Epithelial cell of proximal tubule (primary cell): Measurements from ENCODE around the gene CELA1. TPM values are rescaled to one million over a fixed set of nuclear protein-coding genes. Genes with fewer than 3 reads are reported as not detected.
"Not testable (repeated sequence)": the region's sequence is repeated elsewhere in the genome, so short reads cannot be mapped to it uniquely, and the experiment has no call there.

Experiments
- DNase-seq: peaks from one replicate; pipeline ENCODE4 v3.0.0-alpha.2; 2011; ENCODE audit warnings: low read depth
- H3K4me3 ChIP-seq: 2 replicates; pipeline ENCODE4 v1.5.1; 2011; ENCODE audit warnings: low read depth, mild to moderate bottlenecking, low read length
- total RNA-seq: library from RNA; depleted of rRNA; stranded (reverse); fragments of >200 nt; gene quantifications from 2 replicates; pipeline ENCODE4 v1.2.3, GENCODE V29; 2015
- TF ChIP-seq, protein P1 (sequence below): conservative IDR thresholded peaks from 2 replicates; pipeline ENCODE4 v1.5.1; 2012; ENCODE audit warnings: low read depth, mild to moderate bottlenecking, low read length

CELA1 gene
- total RNA-seq, 1 donor from 2014 or later = not detected

DNA sequence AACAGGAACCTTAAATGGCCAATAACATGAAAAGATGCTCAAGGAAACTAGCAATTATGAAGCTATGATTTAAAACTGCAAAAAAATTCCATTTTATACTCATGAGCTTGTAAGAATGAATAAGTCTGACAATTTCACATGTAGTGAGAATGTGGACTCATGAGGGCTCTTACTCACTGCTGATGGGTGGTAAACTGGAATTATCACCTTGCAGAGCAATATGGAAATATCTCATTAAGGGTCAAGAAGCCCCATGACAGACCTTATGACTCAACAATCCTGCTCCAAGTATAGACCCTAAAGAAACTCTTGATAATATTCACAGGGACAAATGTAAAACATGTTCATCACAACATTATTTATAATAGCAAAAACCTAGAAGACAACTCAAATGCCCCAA is 52.8 kb downstream of the CELA1 start:
- DNase-seq = no peak

DNA sequence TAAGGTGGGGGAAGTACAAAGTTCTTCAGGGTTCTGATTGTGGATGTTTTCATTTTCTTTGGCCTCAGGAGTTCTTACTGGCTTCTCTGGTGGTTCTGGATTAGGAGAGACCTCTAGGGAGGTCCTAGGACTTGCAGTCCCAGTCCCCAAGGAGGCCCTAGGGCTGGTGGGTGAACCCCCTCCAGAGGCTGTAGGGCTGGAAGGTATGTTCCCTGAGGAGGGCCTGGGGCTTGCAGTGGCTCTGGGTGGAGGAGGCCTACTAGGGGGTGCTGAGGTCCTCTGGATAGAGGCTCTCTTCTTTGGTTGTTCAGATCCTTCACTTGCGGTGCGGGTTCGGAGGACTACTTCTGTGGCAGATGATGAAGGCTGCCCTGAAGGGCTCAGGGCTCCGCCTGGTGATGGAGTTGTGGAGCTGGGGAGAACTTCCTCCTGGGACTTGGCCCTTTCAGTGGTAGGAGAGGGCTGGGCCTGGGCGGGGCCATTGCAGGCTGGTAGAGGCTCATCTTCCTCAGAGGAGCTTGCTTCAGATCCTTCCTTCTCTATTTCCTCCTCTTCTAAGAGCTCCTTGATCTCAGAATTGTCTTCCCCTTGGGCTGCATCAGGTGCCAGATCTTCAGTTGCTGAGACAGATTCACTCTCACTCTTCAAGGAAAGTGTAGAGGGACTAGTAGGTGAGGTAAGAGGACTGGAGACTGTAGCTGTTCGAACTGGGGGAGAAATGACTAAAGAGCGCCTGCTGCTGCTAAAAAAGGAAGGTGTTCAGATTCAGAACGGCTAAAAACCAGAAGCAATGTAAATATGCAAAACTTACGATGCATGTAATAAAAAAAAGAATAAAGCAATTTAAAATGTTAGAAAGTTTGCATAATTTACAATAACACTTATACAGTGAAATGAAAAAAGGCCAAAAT is 54.6 kb downstream of the CELA1 start:
- H3K4me3 ChIP-seq, DNase-seq: not testable (repeated sequence)

More for the DNA sequence above, 52.8 kb downstream of the CELA1 start:
- no peak overlapping the region for H3K4me3 ChIP-seq
- TF ChIP-seq, protein P1, sequence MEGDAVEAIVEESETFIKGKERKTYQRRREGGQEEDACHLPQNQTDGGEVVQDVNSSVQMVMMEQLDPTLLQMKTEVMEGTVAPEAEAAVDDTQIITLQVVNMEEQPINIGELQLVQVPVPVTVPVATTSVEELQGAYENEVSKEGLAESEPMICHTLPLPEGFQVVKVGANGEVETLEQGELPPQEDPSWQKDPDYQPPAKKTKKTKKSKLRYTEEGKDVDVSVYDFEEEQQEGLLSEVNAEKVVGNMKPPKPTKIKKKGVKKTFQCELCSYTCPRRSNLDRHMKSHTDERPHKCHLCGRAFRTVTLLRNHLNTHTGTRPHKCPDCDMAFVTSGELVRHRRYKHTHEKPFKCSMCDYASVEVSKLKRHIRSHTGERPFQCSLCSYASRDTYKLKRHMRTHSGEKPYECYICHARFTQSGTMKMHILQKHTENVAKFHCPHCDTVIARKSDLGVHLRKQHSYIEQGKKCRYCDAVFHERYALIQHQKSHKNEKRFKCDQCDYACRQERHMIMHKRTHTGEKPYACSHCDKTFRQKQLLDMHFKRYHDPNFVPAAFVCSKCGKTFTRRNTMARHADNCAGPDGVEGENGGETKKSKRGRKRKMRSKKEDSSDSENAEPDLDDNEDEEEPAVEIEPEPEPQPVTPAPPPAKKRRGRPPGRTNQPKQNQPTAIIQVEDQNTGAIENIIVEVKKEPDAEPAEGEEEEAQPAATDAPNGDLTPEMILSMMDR = no peak

DNA sequence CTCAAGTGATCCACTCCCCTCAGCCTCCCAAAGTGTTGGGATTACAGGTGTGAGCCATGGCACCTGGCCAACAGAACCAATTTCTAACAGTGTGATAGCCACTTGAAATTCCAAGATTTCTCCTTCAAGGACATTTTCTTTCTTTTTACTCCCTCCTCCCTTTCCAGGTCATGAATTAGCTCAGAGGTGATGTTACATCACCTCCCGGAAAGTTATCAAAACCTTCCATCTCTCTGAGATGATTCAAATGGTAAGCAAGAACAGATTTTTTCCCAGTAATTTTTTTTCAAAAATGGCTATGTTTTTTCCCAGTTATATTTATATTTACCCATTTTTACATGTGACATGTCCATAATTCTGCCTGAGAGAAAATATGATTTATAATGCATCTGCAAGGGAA is 60.6 kb downstream of the CELA1 start:
- DNase-seq = no peak
- no peak overlapping the region for H3K4me3 ChIP-seq
- TF ChIP-seq, protein P1 = no peak

DNA sequence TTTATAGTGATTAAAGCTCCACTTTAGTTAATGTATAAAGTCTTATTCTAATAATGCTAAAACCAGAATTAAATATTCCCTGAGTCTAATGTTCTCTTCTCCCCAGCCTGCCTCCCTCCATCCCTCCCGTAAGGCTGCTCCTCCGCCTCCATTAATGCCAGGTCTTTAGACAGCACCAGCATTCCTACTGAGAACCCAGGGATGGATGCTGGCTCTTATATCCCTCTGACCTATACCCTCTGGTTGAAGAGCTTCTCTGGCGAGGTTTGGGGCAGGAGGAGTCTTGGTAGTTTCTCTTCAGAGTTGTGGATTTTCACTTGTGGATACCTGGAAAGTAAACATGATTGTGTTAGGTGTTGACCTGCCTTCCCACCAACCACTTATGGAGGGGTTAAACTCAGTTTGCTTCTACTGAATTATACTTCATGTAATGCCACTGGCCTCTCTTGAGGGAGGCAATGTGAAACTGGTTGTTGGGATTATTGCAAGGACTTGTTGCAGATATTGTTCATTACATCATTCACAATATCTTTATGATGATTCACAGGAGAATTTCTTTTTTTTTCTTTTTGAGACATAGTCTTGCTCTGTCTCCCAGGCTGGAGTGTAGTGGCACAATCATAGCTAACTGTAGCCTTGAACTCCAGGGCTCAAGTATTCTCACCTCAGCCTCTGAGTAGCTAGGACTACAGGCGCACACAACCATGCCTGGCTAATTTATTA is 65.1 kb downstream of the CELA1 start:
- DNase-seq = no peak
- TF ChIP-seq, protein P1 = no peak
- H3K4me3 ChIP-seq = no peak overlapping the region

Other genes with a start within 250 kb of the CELA1 start
- 9.2 and 12.5 TPM in 2 replicates for gene TFCP2, start 173.5 kb downstream of the CELA1 start, total RNA-seq
- gene POU6F1, start 128.6 kb downstream of the CELA1 start, total RNA-seq = 4.6 and 9.2 TPM in 2 replicates
- 196 and 198 TPM in 2 replicates for gene DAZAP2, start 107.9 kb downstream of the CELA1 start, total RNA-seq
- 29.3 and 42.2 TPM in 2 replicates for gene SMAGP, start 76.3 kb downstream of the CELA1 start, total RNA-seq
- not detected in 2 replicates for gene BIN2, start 22.5 kb downstream of the CELA1 start, total RNA-seq
- 32.4 and 72.7 TPM in 2 replicates for gene GALNT6, start 44.7 kb upstream of the CELA1 start, total RNA-seq
- 0.86 and 1.1 TPM in 2 replicates for gene SLC4A8, start 78.2 kb upstream of the CELA1 start, total RNA-seq
- gene SCN8A, start 244.6 kb upstream of the CELA1 start, total RNA-seq = 0.58 and 0.86 TPM in 2 replicates